Right atrium auricular region (tissue), 2 donors: ENCODE results near the gene IGF2R. TPM values are rescaled to one million over a fixed set of nuclear protein-coding genes. Genes with fewer than 3 reads are reported as not detected.

ENCODE experiments used
- DNase-seq: peaks from one replicate; pipeline ENCODE4 v3.0.0-alpha.2; 2019; ENCODE audit warnings: low spot score
- H3K27ac ChIP-seq, 2 donors: fragments of 200-600 bp; sonication (generic); 1 replicate in 1 of 2; 2 replicates in 1 of 2; pipeline ENCODE4 v1.5.1; 2016 to 2019
- H3K27me3 ChIP-seq, 2 donors: fragments of 200-600 bp; sonication (generic); one replicate each; pipeline versions ENCODE4 v1.5.1 to v1.6.0; 2017 to 2019
- H3K36me3 ChIP-seq: fragments of 200-600 bp; sonication (generic); one replicate; pipeline ENCODE4 v1.5.1; 2016
- H3K4me1 ChIP-seq, 2 donors: fragments of 200-600 bp; sonication (generic); one replicate each; pipeline versions ENCODE4 v1.5.1 to v1.6.0; 2017 to 2019
- H3K4me3 ChIP-seq, 2 donors: fragments of 200-600 bp; sonication (generic); 1 replicate in 1 of 2; 2 replicates in 1 of 2; pipeline ENCODE4 v1.5.1; 2017 to 2019; ENCODE audit warnings: mild to moderate bottlenecking in 1 of 2, moderate library complexity in 1 of 2
- H3K9me3 ChIP-seq, 2 donors: fragments of 200-600 bp; sonication (generic); one replicate each; pipeline ENCODE4 v1.5.1; 2019
- total RNA-seq, 2 donors: library from RNA; depleted of rRNA; stranded (reverse); fragments of >200 nt; gene quantifications; one replicate each; pipeline ENCODE4 v1.1.0, GENCODE V29; 2016
- TF ChIP-seq, protein P1 (sequence below), 2 donors: fragments of 200-600 bp; sonication (generic); IDR thresholded peaks; one replicate each; pipeline ENCODE4 v1.5.1; 2019; ENCODE audit warnings: antibody characterized with exemption in 2 of 2

Gene IGF2R
- total RNA-seq, 2 donors from 2014 or later: 47.9 to 48.9 TPM

- H3K9me3 ChIP-seq: no peaks in the 10 kb centered on the region
- no peak for DNase-seq
- TF ChIP-seq, protein P1, sequence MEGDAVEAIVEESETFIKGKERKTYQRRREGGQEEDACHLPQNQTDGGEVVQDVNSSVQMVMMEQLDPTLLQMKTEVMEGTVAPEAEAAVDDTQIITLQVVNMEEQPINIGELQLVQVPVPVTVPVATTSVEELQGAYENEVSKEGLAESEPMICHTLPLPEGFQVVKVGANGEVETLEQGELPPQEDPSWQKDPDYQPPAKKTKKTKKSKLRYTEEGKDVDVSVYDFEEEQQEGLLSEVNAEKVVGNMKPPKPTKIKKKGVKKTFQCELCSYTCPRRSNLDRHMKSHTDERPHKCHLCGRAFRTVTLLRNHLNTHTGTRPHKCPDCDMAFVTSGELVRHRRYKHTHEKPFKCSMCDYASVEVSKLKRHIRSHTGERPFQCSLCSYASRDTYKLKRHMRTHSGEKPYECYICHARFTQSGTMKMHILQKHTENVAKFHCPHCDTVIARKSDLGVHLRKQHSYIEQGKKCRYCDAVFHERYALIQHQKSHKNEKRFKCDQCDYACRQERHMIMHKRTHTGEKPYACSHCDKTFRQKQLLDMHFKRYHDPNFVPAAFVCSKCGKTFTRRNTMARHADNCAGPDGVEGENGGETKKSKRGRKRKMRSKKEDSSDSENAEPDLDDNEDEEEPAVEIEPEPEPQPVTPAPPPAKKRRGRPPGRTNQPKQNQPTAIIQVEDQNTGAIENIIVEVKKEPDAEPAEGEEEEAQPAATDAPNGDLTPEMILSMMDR (IDR thresholded peaks at IDR 0.05): no peak
- H3K27me3 ChIP-seq: no peaks in the 10 kb centered on the region
- no peak overlapping the region for H3K4me3 ChIP-seq
- H3K36me3 ChIP-seq: peaks cover 5% of the 10 kb centered on the region
- no peaks in the 10 kb centered on the region for H3K4me1 ChIP-seq
- H3K27ac ChIP-seq: no peak overlapping the region
These were observed 147.5 kb downstream of the IGF2R start for GRCh38 chr6:160116411-160116810.

DNA sequence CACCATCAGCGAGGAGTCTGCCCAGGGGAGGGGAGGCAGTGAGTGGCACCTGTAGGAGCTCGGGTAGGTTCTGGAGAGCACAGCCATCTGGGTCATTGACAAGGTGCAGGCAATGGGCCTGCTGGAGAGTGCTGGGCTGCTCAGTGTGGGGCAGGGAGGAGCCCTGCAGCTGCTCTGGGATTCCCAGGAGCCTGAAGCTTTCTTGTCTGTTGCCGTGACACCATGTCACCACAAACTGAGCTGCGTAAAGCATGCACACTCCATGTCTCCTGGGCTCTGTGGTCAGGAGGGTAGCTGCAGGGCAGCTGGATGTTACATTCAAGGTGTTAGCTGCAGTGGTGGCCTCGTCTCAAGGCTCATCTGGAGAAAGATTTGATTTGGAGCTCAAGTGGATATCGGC is 148.3 kb downstream of the IGF2R start:
- H3K27ac ChIP-seq: no peak overlapping the region
- no peaks in the 10 kb centered on the region for H3K4me1 ChIP-seq
- no peaks in the 10 kb centered on the region for H3K9me3 ChIP-seq
- DNase-seq: no peak
- no peaks in the 10 kb centered on the region for H3K27me3 ChIP-seq
- no peak overlapping the region for H3K4me3 ChIP-seq
- TF ChIP-seq, protein P1 (IDR thresholded peaks at IDR 0.05): no peak
- H3K36me3 ChIP-seq: peaks cover 5% of the 10 kb centered on the region

- Histone ChIP-seq H3K9me3 (no peaks in the 10 kb centered on the region), H3K4me1 (no peaks in the 10 kb centered on the region), H3K4me3 (no peak overlapping the region), H3K27ac (no peak overlapping the region), H3K36me3 (no peaks in the 10 kb centered on the region), H3K27me3 (no peaks in the 10 kb centered on the region)
- TF ChIP-seq, protein P1 (IDR thresholded peaks at IDR 0.05): no peak
- no peak for DNase-seq
These were observed 149.8 kb downstream of the IGF2R start for GRCh38 chr6:160118620-160119229.

GRCh38 chr6:160120087-160120486 is 151.2 kb downstream of the IGF2R start:
- Histone ChIP-seq H3K4me3 (no peak overlapping the region), H3K9me3 (no peaks in the 10 kb centered on the region), H3K27ac (no peak overlapping the region), H3K4me1 (no peaks in the 10 kb centered on the region), H3K27me3 (no peaks in the 10 kb centered on the region), H3K36me3 (no peaks in the 10 kb centered on the region)
- TF ChIP-seq, protein P1 (IDR thresholded peaks at IDR 0.05): no peak
- DNase-seq: no peak

DNA sequence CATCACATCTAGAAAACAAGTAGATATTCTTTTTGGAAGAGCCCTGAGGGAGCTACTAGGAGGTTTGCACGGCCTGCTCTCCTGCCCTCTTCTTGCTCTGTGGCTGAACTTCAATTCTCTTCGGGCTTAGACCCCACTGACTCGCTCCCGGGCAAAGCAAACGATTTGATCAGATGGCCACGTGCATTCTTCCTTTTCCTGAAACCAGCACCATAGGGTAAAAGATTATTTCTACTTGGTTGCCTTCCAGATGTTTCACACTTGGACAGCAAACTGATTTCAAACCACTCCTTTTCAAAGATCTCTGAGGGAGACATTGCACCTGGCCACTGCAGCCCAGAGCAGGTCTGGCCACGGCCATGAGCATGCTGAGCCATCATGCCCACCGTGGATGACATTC is 152.7 kb downstream of the IGF2R start, which contains the start of gene SLC22A1:
TSS of gene SLC22A1 (plus strand) at position 258 of the 400 bp plus-strand sequence. CDS start at position 379, 121 bp downstream.
- no peaks in the 10 kb centered on the region for H3K9me3 ChIP-seq
- TF ChIP-seq, protein P1 (IDR thresholded peaks at IDR 0.05): no peak
- no peak within 1 kb of the TSS for H3K27ac ChIP-seq
- no peaks in the 10 kb centered on the region for H3K4me1 ChIP-seq
- H3K27me3 ChIP-seq: no peaks in the 10 kb centered on the region
- no peak for DNase-seq
- no peak within 1 kb of the TSS for H3K4me3 ChIP-seq
- no peaks in the 10 kb centered on the region for H3K36me3 ChIP-seq

- no peaks in the 10 kb centered on the region for H3K9me3 ChIP-seq
- no peaks in the 10 kb centered on the region for H3K27me3 ChIP-seq
- no peak overlapping the region for H3K27ac ChIP-seq
- no peaks in the 10 kb centered on the region for H3K36me3 ChIP-seq
- DNase-seq: no peak
- TF ChIP-seq, protein P1 (IDR thresholded peaks at IDR 0.05): no peak
- no peaks in the 10 kb centered on the region for H3K4me1 ChIP-seq
- H3K4me3 ChIP-seq: no peak overlapping the region
These were observed 153.1 kb downstream of the IGF2R start for GRCh38 chr6:160121981-160122380.
